Caco-2 (cell line): Measurements from ENCODE around the gene APLF. TPM values are rescaled to one million over a fixed set of nuclear protein-coding genes. Genes with fewer than 3 reads are reported as not detected.

ENCODE experiments used
- BruUV-seq: library from RNA; stranded (reverse); fragments of 400-500 nt; replicated peaks from 2 replicates; lab custom pipeline; 2021; lab: Mats Ljungman, UMichigan
- CTCF ChIA-PET: fragments of 300-600 bp; sonication (Branson Sonifier 250); formaldehyde crosslinking; loops from one replicate; lab custom pipeline; 2022; ENCODE audit warnings: antibody characterized with exemption; lab: Charles Lee
- POLR2A ChIA-PET: fragments of 300-600 bp; sonication (Branson Sonifier 250); formaldehyde crosslinking; loops from one replicate; lab custom pipeline; 2022; ENCODE audit warnings: antibody characterized with exemption; lab: Charles Lee
- DNase-seq, 2 experiments: peaks; one replicate each; pipeline versions ENCODE4 v3.0.0 to v3.0.0-alpha.2; 2020 to 2022
- H3K27me3 ChIP-seq: replicated peaks from 2 replicates; pipeline ENCODE4 v1.6.0; 2011; ENCODE audit warnings: low read length; ENCODE audit not compliant: control insufficient read depth, insufficient read depth
- H3K36me3 ChIP-seq: 2 replicates; pipeline ENCODE4 v1.5.1; 2011; ENCODE audit warnings: low read length; ENCODE audit not compliant: control insufficient read depth, insufficient read depth
- H3K4me1 ChIP-seq: fragments of 250-450 bp; sonication (Bioruptor Pico); 2 replicates; pipeline ENCODE4 v1.5.1; 2020; ENCODE audit warnings: mild to moderate bottlenecking
- H3K4me3 ChIP-seq: 2 replicates; pipeline ENCODE4 v1.5.1; 2011; ENCODE audit warnings: low read depth, mild to moderate bottlenecking, control low read depth, low read length
- H3K9me3 ChIP-seq: fragments of 250-450 bp; sonication (Bioruptor Pico); 2 replicates; pipeline ENCODE4 v1.5.1; 2020; ENCODE audit warnings: mild to moderate bottlenecking, moderate library complexity
- H3K27ac Mint-ChIP-seq: one replicate; pipeline ENCODE4 v1.8.0; 2022; ENCODE audit warnings: mixed read lengths; ENCODE audit not compliant: unreplicated experiment
- H3K27me3 Mint-ChIP-seq: one replicate; pipeline ENCODE4 v1.8.0; 2022; ENCODE audit warnings: mixed read lengths; ENCODE audit not compliant: insufficient read depth, unreplicated experiment
- H3K36me3 Mint-ChIP-seq: one replicate; pipeline ENCODE4 v1.8.0; 2022; ENCODE audit warnings: mild to moderate bottlenecking, mixed read lengths; ENCODE audit not compliant: insufficient read depth, unreplicated experiment
- H3K4me1 Mint-ChIP-seq: one replicate; pipeline ENCODE4 v1.8.0; 2022; ENCODE audit warnings: low read depth, mixed read lengths; ENCODE audit not compliant: unreplicated experiment
- H3K4me3 Mint-ChIP-seq: one replicate; pipeline ENCODE4 v1.8.0; 2022; ENCODE audit warnings: mild to moderate bottlenecking, moderate library complexity, mixed read lengths; ENCODE audit not compliant: unreplicated experiment
- H3K9me3 Mint-ChIP-seq: one replicate; pipeline ENCODE4 v1.8.0; 2022; ENCODE audit warnings: mixed read lengths; ENCODE audit not compliant: unreplicated experiment
- CTCF ChIP-seq, 2 experiments: fragments of 200-600 bp in 1 of 2; IDR thresholded peaks; 1 replicate in 1 of 2; 2 replicates in 1 of 2; pipeline versions ENCODE4 v1.5.1 to v1.8.0; 2011 to 2022; ENCODE audit warnings: antibody characterized with exemption in 1 of 2, control low read depth in 1 of 2, inconsistent platforms in 1 of 2, low read depth in 1 of 2, low read length in 1 of 2, mild to moderate bottlenecking in 1 of 2, moderate library complexity in 1 of 2; ENCODE audit not compliant: insufficient read depth in 1 of 2, severe bottlenecking in 1 of 2, unreplicated experiment in 1 of 2
- intact Hi-C: fragments of 100-400 bp; cut with micrococcal nuclease; formaldehyde crosslinking; loops from one replicate; pipeline ENCODE4 v1.10.0; 2022; ENCODE audit not compliant: unreplicated experiment
- total RNA-seq: library from RNA; stranded (reverse); gene quantifications from 2 replicates; pipeline ENCODE4 v1.2.3, GENCODE V29; 2022

Gene APLF
- total RNA-seq, 1 experiment from 2014 or later = 3.9 TPM

GRCh38 chr2:68564426-68564825, 97.0 kb downstream of the APLF start:
- no peaks in the 10 kb centered on the region for H3K27me3 Mint-ChIP-seq
- no peak overlapping the region for H3K27ac Mint-ChIP-seq
- ChIA-PET POLR2A (no interaction called here), CTCF (no interaction called here)
- no peaks in the 10 kb centered on the region for H3K36me3 ChIP-seq
- no peaks in the 10 kb centered on the region for H3K4me1 ChIP-seq
- intact Hi-C loops = no loop called here
- H3K4me3 Mint-ChIP-seq = no peak overlapping the region
- no TSS peak for BruUV-seq
- H3K9me3 ChIP-seq = no peaks in the 10 kb centered on the region; the same call in 1 of the 2 replicates
- H3K27me3 ChIP-seq = no peaks in the 10 kb centered on the region
- DNase-seq = no peak
- H3K9me3 Mint-ChIP-seq = no peaks in the 10 kb centered on the region
- H3K4me3 ChIP-seq = no peak overlapping the region
- no peaks in the 10 kb centered on the region for H3K36me3 Mint-ChIP-seq
- no peak for TF ChIP-seq CTCF (IDR thresholded peaks at IDR 0.05; ENCODE audit: insufficient read depth in 1 of 2, low read depth in 1 of 2, low read length in 1 of 2, severe bottlenecking in 1 of 2, unreplicated experiment in 1 of 2)
- no peaks in the 10 kb centered on the region for H3K4me1 Mint-ChIP-seq

GRCh38 chr2:68565273-68565672, 97.9 kb downstream of the APLF start:
- no peak overlapping the region for H3K4me3 Mint-ChIP-seq
- no peak for DNase-seq
- Histone ChIP-seq H3K4me1 (no peaks in the 10 kb centered on the region), H3K9me3 (no peaks in the 10 kb centered on the region; the same call in 1 of the 2 replicates), H3K27me3 (no peaks in the 10 kb centered on the region), H3K36me3 (no peaks in the 10 kb centered on the region), H3K4me3 (no peak overlapping the region)
- ChIA-PET CTCF (no interaction called here), POLR2A (no interaction called here)
- H3K27ac Mint-ChIP-seq = no peak overlapping the region
- H3K36me3 Mint-ChIP-seq = no peaks in the 10 kb centered on the region
- TF ChIP-seq CTCF (IDR thresholded peaks at IDR 0.05; ENCODE audit: insufficient read depth in 1 of 2, low read depth in 1 of 2, low read length in 1 of 2, severe bottlenecking in 1 of 2, unreplicated experiment in 1 of 2) = no peak
- no peaks in the 10 kb centered on the region for H3K9me3 Mint-ChIP-seq
- intact Hi-C loops = no loop called here
- H3K27me3 Mint-ChIP-seq = no peaks in the 10 kb centered on the region
- no TSS peak for BruUV-seq
- no peaks in the 10 kb centered on the region for H3K4me1 Mint-ChIP-seq

GRCh38 chr2:68565858-68566257, 98.5 kb downstream of the APLF start:
- no TSS peak for BruUV-seq
- H3K4me1 ChIP-seq = no peaks in the 10 kb centered on the region
- H3K36me3 Mint-ChIP-seq = no peaks in the 10 kb centered on the region
- no peaks in the 10 kb centered on the region for H3K36me3 ChIP-seq
- H3K9me3 ChIP-seq = no peaks in the 10 kb centered on the region; the same call in 1 of the 2 replicates
- H3K27ac Mint-ChIP-seq = no peak overlapping the region
- no peak for DNase-seq
- no peaks in the 10 kb centered on the region for H3K9me3 Mint-ChIP-seq
- no peaks in the 10 kb centered on the region for H3K27me3 ChIP-seq
- intact Hi-C loops = no loop called here
- CTCF ChIA-PET = no interaction called here
- H3K27me3 Mint-ChIP-seq = no peaks in the 10 kb centered on the region
- H3K4me3 Mint-ChIP-seq = no peak overlapping the region
- H3K4me3 ChIP-seq = no peak overlapping the region
- no peak for TF ChIP-seq CTCF (IDR thresholded peaks at IDR 0.05; ENCODE audit: insufficient read depth in 1 of 2, low read depth in 1 of 2, low read length in 1 of 2, severe bottlenecking in 1 of 2, unreplicated experiment in 1 of 2)
- no peaks in the 10 kb centered on the region for H3K4me1 Mint-ChIP-seq
- POLR2A ChIA-PET = no interaction called here
